Endothelial cell of umbilical vein (primary cell): ENCODE measurements around the gene ZDHHC22. TPM values are rescaled to one million over a fixed set of nuclear protein-coding genes. Genes with fewer than 3 reads are reported as not detected.

Experiments
- BruUV-seq: library from RNA; stranded (reverse); fragments of 400-500 nt; replicated peaks from 2 replicates; lab custom pipeline; 2021; lab: Mats Ljungman, UMichigan
- CTCF ChIA-PET: fragments of 300-600, 350-600 bp; sonication (Branson Sonifier 250); formaldehyde crosslinking; loops from one replicate; lab custom pipeline; 2021; ENCODE audit warnings: antibody characterized with exemption, inconsistent platforms; lab: Charles Lee
- POLR2A ChIA-PET: fragments of 300-600, 350-600 bp; sonication (Branson Sonifier 250); formaldehyde crosslinking; loops from one replicate; lab custom pipeline; 2021; ENCODE audit warnings: antibody characterized with exemption, inconsistent platforms; lab: Charles Lee
- DNase-seq: peaks from one replicate; pipeline ENCODE4 v3.0.0-alpha.2; 2011; ENCODE audit warnings: low read depth, low spot score
- FAIRE-seq: peaks from 2 replicates; lab custom pipeline; 2011; peaks lifted over from hg19 to GRCh38; lab: Jason Lieb, UNC
- H2AFZ ChIP-seq: 2 replicates; pipeline ENCODE4 v1.6.0; 2012; ENCODE audit warnings: low read depth, low read length, control low read depth, inconsistent platforms
- H3K27ac ChIP-seq: 2 replicates; pipeline ENCODE4 v1.5.1; 2011; ENCODE audit warnings: low read depth, mild to moderate bottlenecking, control low read depth, low read length, moderate library complexity; ENCODE audit not compliant: insufficient read depth
- H3K27me3 ChIP-seq, 2 experiments: 2 replicates each; pipeline versions ENCODE4 v1.6.0 to v1.6.1; 2011; ENCODE audit warnings: low read length in 2 of 2, mixed read lengths in 1 of 2; ENCODE audit not compliant: control insufficient read depth in 2 of 2, insufficient read depth in 2 of 2
- H3K36me3 ChIP-seq, 2 experiments: 2 replicates in 1 of 2; 3 replicates in 1 of 2; pipeline ENCODE4 v1.5.1; 2011; ENCODE audit warnings: low read length in 2 of 2, mild to moderate bottlenecking in 1 of 2, moderate library complexity in 1 of 2; ENCODE audit not compliant: control insufficient read depth in 2 of 2, insufficient read depth in 2 of 2; ENCODE audit errors: extremely low read depth in 1 of 2
- H3K4me1 ChIP-seq: 3 replicates; pipeline ENCODE4 v1.5.1; 2011; ENCODE audit warnings: mild to moderate bottlenecking, low read length; ENCODE audit not compliant: control insufficient read depth, insufficient read depth; ENCODE audit errors: extremely low read depth
- H3K4me2 ChIP-seq: 2 replicates; pipeline ENCODE4 v1.6.1; 2011; ENCODE audit warnings: low read length, control low read depth, mixed read lengths; ENCODE audit not compliant: insufficient read depth
- H3K4me3 ChIP-seq, 3 experiments: fragments of 200-600 bp in 1 of 3; sonication (generic), shearing (Covaris generic) in 1 of 3; replicated peaks in 1 of 3; 2 replicates each; pipeline ENCODE4 v1.5.1; 2011 to 2016; ENCODE audit warnings: control low read depth in 3 of 3, low read length in 3 of 3, mild to moderate bottlenecking in 2 of 3, inconsistent platforms in 1 of 3, low read depth in 1 of 3, moderate library complexity in 1 of 3; ENCODE audit not compliant: insufficient read depth in 1 of 3
- H3K79me2 ChIP-seq: 2 replicates; pipeline ENCODE4 v1.6.0; 2012; ENCODE audit warnings: low read length, inconsistent platforms; ENCODE audit not compliant: control insufficient read depth, insufficient read depth
- H3K9ac ChIP-seq: replicated peaks from 2 replicates; pipeline ENCODE3; 2011; ENCODE audit warnings: low read length, control low read depth; ENCODE audit not compliant: insufficient read depth; ENCODE audit errors: extremely low read depth
- H3K9me1 ChIP-seq: replicated peaks from 3 replicates; pipeline ENCODE4 v1.6.0; 2011; ENCODE audit warnings: mild to moderate bottlenecking, low read length; ENCODE audit not compliant: control insufficient read depth, insufficient read depth; ENCODE audit errors: extremely low read depth
- H3K9me3 ChIP-seq: replicated peaks from 2 replicates; pipeline ENCODE4 v1.5.1; 2012; ENCODE audit warnings: low read length, inconsistent platforms; ENCODE audit not compliant: control insufficient read depth, insufficient read depth
- H4K20me1 ChIP-seq: replicated peaks from 2 replicates; pipeline ENCODE3; 2011; ENCODE audit warnings: mild to moderate bottlenecking, low read length; ENCODE audit not compliant: control insufficient read depth, insufficient read depth; ENCODE audit errors: extremely low read depth
- CTCF ChIP-seq, 2 donors: IDR thresholded peaks; 1 replicate in 1 of 2; 2 replicates in 1 of 2; pipeline ENCODE4 v1.5.1; 2011; ENCODE audit warnings: low read length in 2 of 2, mild to moderate bottlenecking in 2 of 2, moderate library complexity in 2 of 2, control low read depth in 1 of 2, inconsistent platforms in 1 of 2, low read depth in 1 of 2; ENCODE audit not compliant: insufficient read depth in 1 of 2; ENCODE audit errors: extremely low read depth in 1 of 2
- EZH2 ChIP-seq: IDR thresholded peaks from 2 replicates; pipeline ENCODE4 v1.6.1; 2012; ENCODE audit warnings: borderline replicate concordance, low read depth, mild to moderate bottlenecking, moderate library complexity, low read length, inconsistent platforms; ENCODE audit not compliant: severe bottlenecking
- FOS ChIP-seq: IDR thresholded peaks from 2 replicates; pipeline ENCODE4 v1.6.1; 2011; ENCODE audit warnings: mild to moderate bottlenecking, low read length, moderate library complexity, borderline replicate concordance; ENCODE audit not compliant: insufficient read depth
- GATA2 ChIP-seq: IDR thresholded peaks from 2 replicates; pipeline ENCODE4 v1.7.0; 2011; ENCODE audit warnings: low read depth, mild to moderate bottlenecking, moderate library complexity, mixed read lengths, low read length; ENCODE audit not compliant: insufficient read length, insufficient read depth
- JUN ChIP-seq: IDR thresholded peaks from 2 replicates; pipeline ENCODE4 v1.6.1; 2011; ENCODE audit warnings: borderline replicate concordance, low read depth; ENCODE audit not compliant: insufficient read length, insufficient read depth
- MAX ChIP-seq: IDR thresholded peaks from 2 replicates; pipeline ENCODE4 v1.6.1; 2011; ENCODE audit not compliant: insufficient read depth, insufficient read length
- MYC ChIP-seq: IDR thresholded peaks from one replicate; pipeline ENCODE4 v1.6.1; 2011; ENCODE audit warnings: mild to moderate bottlenecking, low read depth, low read length
- POLR2A ChIP-seq: IDR thresholded peaks from 2 replicates; pipeline ENCODE4 v1.6.1; 2012; ENCODE audit warnings: low read depth, mild to moderate bottlenecking, control low read depth, low read length
- POLR2AphosphoS5 ChIP-seq: IDR thresholded peaks from 2 replicates; pipeline ENCODE4 v1.6.1; 2012; ENCODE audit warnings: low read depth, mild to moderate bottlenecking, control low read depth, low read length, moderate library complexity; ENCODE audit not compliant: insufficient read depth
- dilution Hi-C: fragments of 300-500 bp; cut with MboI; formaldehyde crosslinking; loops from one replicate; pipeline ENCODE4 v1.15.0; 2019; ENCODE audit warnings: low sequenced_read_pairs; ENCODE audit not compliant: extremely low pct_ligation_motif_present
- intact Hi-C: fragments of 100-400 bp; cut with micrococcal nuclease; formaldehyde crosslinking; loops from one replicate; pipeline ENCODE4 v1.10.0; 2022
- polyA plus RNA-seq, 4 experiments: library from polyadenylated mRNA; depleted of rRNA in 3 of 4; stranded (reverse) in 3 of 4; unstranded in 1 of 4; fragments of >200 nt; gene quantifications; 2 replicates each; pipeline versions ENCODE4 v1.2.1 to v1.2.3, GENCODE V29; 2011 to 2012; ENCODE audit warnings: missing spikeins in 1 of 4
- total RNA-seq: library from RNA; stranded (reverse); gene quantifications from 2 replicates; pipeline ENCODE4 v1.2.3, GENCODE V29; 2021

Gene ZDHHC22
- total and polyA plus RNA-seq, 2 donors (not counting 3 experiments of a cell fraction or from before 2014, with no cell fraction given): 0.03 to 0.24 TPM

- H3K79me2 ChIP-seq: no peaks in the 10 kb centered on the region
- no peak overlapping the region for H2AFZ ChIP-seq
- intact Hi-C loops (loop anchor here (10.0 kb wide), 1 partner anchor 397 kb away; no protein-coding TSS in a partner anchor), dilution Hi-C loops (no loop called here)
- peaks cover 9 to 13% of the 10 kb centered on the region in 2 experiments for H3K27me3 ChIP-seq
- no peaks in the 10 kb centered on the region for H3K9me3 ChIP-seq
- H3K36me3 ChIP-seq: no peaks in the 10 kb centered on the region
- no peak for DNase-seq
- H3K4me3 ChIP-seq: no peak overlapping the region
- CTCF ChIA-PET: interaction anchor here (1.3 kb wide), 1 partner anchor 33 kb away, joined by 3 read pairs; no protein-coding TSS in a partner anchor
- BruUV-seq: no TSS peak
- TF ChIP-seq EZH2 (no peak), GATA2 (no peak), CTCF (IDR thresholded peaks at IDR 0.05; ENCODE audit: extremely low read depth in 1 of 2, insufficient read depth in 1 of 2, low read depth in 1 of 2, low read length in 2 of 2) (no peak), JUN (no peak), POLR2A (no peak), MAX (no peak), POLR2AphosphoS5 (no peak), MYC (no peak), FOS (no peak)
- H4K20me1 ChIP-seq: no peaks in the 10 kb centered on the region
- no peaks in the 10 kb centered on the region for H3K4me1 ChIP-seq
- no peak overlapping the region for H3K9ac ChIP-seq
- no peaks in the 10 kb centered on the region for H3K9me1 ChIP-seq
- H3K4me2 ChIP-seq: no peak overlapping the region
- H3K27ac ChIP-seq: no peak overlapping the region
- FAIRE-seq: no peak
- POLR2A ChIA-PET: no interaction called here
Observed at GRCh38 chr14:77157740-77158139, 16.1 kb upstream of the ZDHHC22 start.
